Heart right ventricle (tissue), 16 donors: ENCODE measurements around the gene SQOR. TPM values are rescaled to one million over a fixed set of nuclear protein-coding genes. Genes with fewer than 3 reads are reported as not detected.
A peak's percentile ranks its signal among the peaks of the same experiment; 100 is the strongest.

ENCODE experiments used
- ATAC-seq, 8 donors: fragments of 200-7000 bp; cut with Tn5 transposase; one replicate each; pipeline ENCODE4 v1.9.1; 2020; ENCODE audit warnings: mild to moderate bottlenecking in 8 of 8, moderate library complexity in 8 of 8, moderate number of reproducible peaks in 1 of 8
- DNase-seq, 2 donors: peaks; one replicate each; pipeline ENCODE4 v3.0.0-alpha.2; 2020
- H3K27ac ChIP-seq, 10 donors: fragments of 200-600 bp; sonication (generic) in 2 of 10; one replicate each; pipeline versions ENCODE4 v1.5.0 to v1.8.0; 2020 to 2022; ENCODE audit warnings: mild to moderate bottlenecking in 3 of 10
- H3K27me3 ChIP-seq, 7 donors: fragments of 200-600 bp; one replicate each; pipeline ENCODE4 v1.8.0; 2021 to 2022; ENCODE audit warnings: mild to moderate bottlenecking in 2 of 7
- H3K36me3 ChIP-seq, 9 donors: fragments of 200-600 bp; sonication (generic) in 1 of 9; one replicate each; pipeline versions ENCODE4 v1.5.0 to v1.8.0; 2020 to 2022; ENCODE audit warnings: mild to moderate bottlenecking in 2 of 9
- H3K4me1 ChIP-seq, 9 donors: fragments of 200-600 bp; sonication (generic) in 1 of 9; one replicate each; pipeline versions ENCODE4 v1.5.0 to v1.8.0; 2020 to 2022; ENCODE audit warnings: mild to moderate bottlenecking in 4 of 9
- H3K4me3 ChIP-seq, 10 donors: fragments of 200-600 bp; sonication (generic) in 2 of 10; one replicate each; pipeline versions ENCODE4 v1.5.0 to v1.8.0; 2020 to 2022; ENCODE audit warnings: mild to moderate bottlenecking in 7 of 10, moderate library complexity in 2 of 10
- H3K9me3 ChIP-seq, 11 donors: fragments of 200-600 bp in 10 of 11; sonication (generic) in 2 of 11; one replicate each; pipeline versions ENCODE4 v1.5.0 to v1.8.0; 2013 to 2022; ENCODE audit warnings: mild to moderate bottlenecking in 2 of 11, control low read depth in 1 of 11, moderate library complexity in 1 of 11
- WGBS, 2 donors: extraction: QIAGEN DNeasy Blood & Tissue Kit; methylation state at CpG; one replicate each; pipeline ENCODE4 v1.1.7; 2013; ENCODE audit warnings: inconsistent platforms in 1 of 2; 5-methylcytosine and 5-hydroxymethylcytosine counted together
- intact Hi-C, 10 donors: fragments of 100-400 bp; cut with DNase I; formaldehyde crosslinking; loops; one replicate each; pipeline versions ENCODE4 v1.11.1 to v1.14.2; 2022
- polyA plus RNA-seq, 2 donors: library from polyadenylated mRNA; stranded (reverse); fragments of 200-250 nt; gene quantifications; one replicate each; pipeline ENCODE4 v1.2.3, GENCODE V29; 2013
- total RNA-seq, 10 donors: library from RNA; stranded (reverse); fragmentation: NEBNext Ultra II Directional in 3 of 10; extraction: Animal tissue kit (Norgen Biotek cat#: 25700) in 3 of 10; gene quantifications; one replicate each; pipeline versions ENCODE4 v1.2.1 to v1.2.4, GENCODE V29; 2021 to 2023
- TF ChIP-seq, protein P1 (sequence below), 9 donors: fragments of 200-600 bp; sonication (generic) in 2 of 9; IDR thresholded peaks; one replicate each; pipeline versions ENCODE4 v1.5.0 to v1.8.0; 2021 to 2022; ENCODE audit warnings: antibody characterized with exemption in 9 of 9, mild to moderate bottlenecking in 5 of 9, moderate library complexity in 1 of 9
- donor health status: Arrhythmogenic right ventricular cardiomyopathy.
- donor health status: ischemic (EF 13 %, LVEDD 7.1; RV severe dilation, severe dysfunction).
- donor health status: healthy with polysubstance abuse.
- donor health status: DM: no; HTN: yes; CAD: no.
- donor health status: DM: no; HTN: no; CAD: no.
- donor health status: ischemic (EF 25% LVEDD 6.9; RV normal size, moderate dysfunction).
- donor health status: ischemic (EF 25% LVEDD 5.7; RV mildly dilated, moderate dysfunction).
- donor health status: healthy.
- donor health status: DM: yes; HTN: yes; CAD: no.
- donor health status: Ischemic cardiomyopathy.
- donor health status: ischemic (EF 35%, LVEDD 5.7; RV mildly dilated, moderate dysfunction).
- donor health status: nonischemic (EF 11% LVEDD 7.7; RV severe dilation, severe dysfunction).
- donor health status: DM: yes; HTN: yes; CAD: no.
- donor health status: PGD.
- donor health status: ischemic (EF 29% LVEDD 5.4; RV normal size, mild dysfunction).
- donor health status: nonischemic (EF 23%, LVEDD 6.1; RV moderate dilation, normal function).

SQOR gene
- total and polyA plus RNA-seq, 12 donors, result 10.3 to 41.8 (median 17.1) TPM

DNA sequence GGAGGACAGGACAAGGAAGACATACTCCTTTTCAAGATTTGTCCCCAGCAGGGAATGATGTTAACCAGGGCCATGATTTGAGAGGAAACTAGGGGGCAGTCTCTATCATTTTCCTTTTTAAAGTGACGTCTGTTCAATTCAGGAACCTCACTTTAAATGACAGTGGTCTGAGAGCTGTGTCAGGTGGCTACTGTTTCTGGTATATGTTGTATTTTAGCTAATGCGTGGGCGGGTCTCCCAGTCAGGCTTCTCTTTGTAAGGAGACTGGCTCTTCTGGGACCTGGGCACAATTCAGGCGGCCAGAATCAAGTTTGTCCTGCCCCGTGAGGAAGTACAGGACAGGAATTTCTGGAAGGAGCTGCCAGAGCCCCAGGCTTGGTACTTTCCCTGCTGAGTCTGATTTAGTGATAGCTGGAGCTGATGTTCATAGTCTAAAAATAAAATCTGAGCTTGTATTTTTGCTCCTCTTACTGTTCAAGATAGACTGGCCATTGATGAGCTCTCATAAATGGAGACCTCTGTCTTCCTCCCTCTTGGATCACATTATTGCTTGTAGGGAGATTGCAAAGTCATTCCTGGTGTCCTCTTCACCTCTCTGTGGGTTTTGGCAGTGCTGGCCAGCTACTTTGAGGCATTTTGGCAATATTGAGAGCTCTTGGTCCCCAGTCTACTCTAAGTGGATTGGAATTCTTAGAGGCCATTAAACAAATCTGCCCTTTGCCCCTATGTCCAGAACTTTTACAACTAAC lies 25.6 kb downstream of the SQOR start:
- peaks cover 0 to 34% (median 14%) of the 10 kb centered on the region in 9 donors for H3K4me1 ChIP-seq
- H3K9me3 ChIP-seq, result no peaks in the 10 kb centered on the region
- no peaks in the 10 kb centered on the region for H3K27me3 ChIP-seq
- TF ChIP-seq, protein P1, sequence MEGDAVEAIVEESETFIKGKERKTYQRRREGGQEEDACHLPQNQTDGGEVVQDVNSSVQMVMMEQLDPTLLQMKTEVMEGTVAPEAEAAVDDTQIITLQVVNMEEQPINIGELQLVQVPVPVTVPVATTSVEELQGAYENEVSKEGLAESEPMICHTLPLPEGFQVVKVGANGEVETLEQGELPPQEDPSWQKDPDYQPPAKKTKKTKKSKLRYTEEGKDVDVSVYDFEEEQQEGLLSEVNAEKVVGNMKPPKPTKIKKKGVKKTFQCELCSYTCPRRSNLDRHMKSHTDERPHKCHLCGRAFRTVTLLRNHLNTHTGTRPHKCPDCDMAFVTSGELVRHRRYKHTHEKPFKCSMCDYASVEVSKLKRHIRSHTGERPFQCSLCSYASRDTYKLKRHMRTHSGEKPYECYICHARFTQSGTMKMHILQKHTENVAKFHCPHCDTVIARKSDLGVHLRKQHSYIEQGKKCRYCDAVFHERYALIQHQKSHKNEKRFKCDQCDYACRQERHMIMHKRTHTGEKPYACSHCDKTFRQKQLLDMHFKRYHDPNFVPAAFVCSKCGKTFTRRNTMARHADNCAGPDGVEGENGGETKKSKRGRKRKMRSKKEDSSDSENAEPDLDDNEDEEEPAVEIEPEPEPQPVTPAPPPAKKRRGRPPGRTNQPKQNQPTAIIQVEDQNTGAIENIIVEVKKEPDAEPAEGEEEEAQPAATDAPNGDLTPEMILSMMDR (IDR thresholded peaks at IDR 0.05), result peak in 1 of 9 donors; percentile 21
- ATAC-seq (peak in 7 of 8 donors; percentile 33 to 76 (median 49)), DNase-seq (no peak)
- H3K27ac ChIP-seq, result peak overlapping the region in 5 of 10 donors; percentile 4 to 52 (median 43)
- intact Hi-C loops, result no loop called here
- WGBS, 2 donors, result 38 to 53% methylated on average over 5 of the region's 5 CpGs
- H3K4me3 ChIP-seq, result no peak overlapping the region
- H3K36me3 ChIP-seq, result peaks cover 0 to 59% (median 18%) of the 10 kb centered on the region in 9 donors

DNA sequence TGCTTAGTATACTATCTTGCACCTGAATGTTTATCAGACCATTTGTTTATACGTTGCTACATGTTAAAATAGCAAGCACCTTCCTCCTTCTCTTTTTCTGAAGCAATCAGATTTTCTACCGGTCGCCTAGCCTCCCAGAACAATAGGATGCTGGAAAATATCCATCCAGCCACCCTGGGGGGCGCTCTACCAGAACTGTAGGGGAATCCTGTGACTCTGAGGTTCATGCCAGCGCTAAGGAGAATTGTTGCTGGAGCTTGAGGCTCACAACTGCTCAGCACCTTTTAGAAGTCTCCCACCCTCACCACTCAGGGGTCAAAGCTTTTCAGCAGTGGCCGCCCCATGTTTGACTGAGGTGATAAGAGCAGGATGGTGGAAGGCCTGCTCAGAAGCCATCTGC lies 27.5 kb downstream of the SQOR start:
- H3K36me3 ChIP-seq, result peaks cover 0 to 70% (median 18%) of the 10 kb centered on the region in 9 donors
- 77 to 84% methylated on average over 6 of the region's 6 CpGs for WGBS, 2 donors
- intact Hi-C loops, result no loop called here

DNA sequence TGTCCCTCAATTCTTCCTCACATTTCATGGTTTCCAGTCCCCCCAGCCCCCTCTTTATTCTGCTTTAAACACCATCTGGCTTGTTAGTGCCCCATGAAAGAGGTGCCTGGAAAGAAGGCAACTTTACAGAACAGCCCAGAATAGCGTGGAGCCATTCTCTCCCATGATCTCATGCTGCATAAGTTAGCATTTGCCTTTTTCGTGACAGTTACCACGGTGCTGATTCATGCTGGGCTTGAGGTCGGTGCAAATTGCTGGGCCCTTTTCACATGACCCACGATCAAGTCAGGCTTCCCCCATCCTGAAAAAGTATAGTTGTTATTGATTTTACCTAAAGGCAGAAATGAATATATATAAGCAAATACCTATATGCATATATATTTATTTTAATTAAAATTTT lies 29.6 kb downstream of the SQOR start:
- no peak overlapping the region for H3K4me3 ChIP-seq
- TF ChIP-seq, protein P1 (IDR thresholded peaks at IDR 0.05), result no peak
- 60 to 74% methylated on average over 5 of the region's 5 CpGs for WGBS, 2 donors
- no peak overlapping the region for H3K27ac ChIP-seq
- peaks cover 0 to 84% (median 18%) of the 10 kb centered on the region in 9 donors for H3K36me3 ChIP-seq
- ATAC-seq (peak in 2 of 8 donors; percentile 21 to 46), DNase-seq (no peak)
- H3K4me1 ChIP-seq, result peaks cover 0 to 26% (median 11%) of the 10 kb centered on the region in 9 donors
- intact Hi-C loops, result no loop called here
- H3K27me3 ChIP-seq, result no peaks in the 10 kb centered on the region
- H3K9me3 ChIP-seq, result no peaks in the 10 kb centered on the region

More for the DNA sequence above, 27.5 kb downstream of the SQOR start:
- TF ChIP-seq, protein P1 (IDR thresholded peaks at IDR 0.05), result no peak
- no peak overlapping the region for H3K4me3 ChIP-seq
- peaks cover 0 to 32% (median 14%) of the 10 kb centered on the region in 9 donors for H3K4me1 ChIP-seq
- DNase-seq (no peak), ATAC-seq (no peak)
- H3K9me3 ChIP-seq, result no peaks in the 10 kb centered on the region
- H3K27me3 ChIP-seq, result no peaks in the 10 kb centered on the region
- H3K27ac ChIP-seq, result no peak overlapping the region

DNA sequence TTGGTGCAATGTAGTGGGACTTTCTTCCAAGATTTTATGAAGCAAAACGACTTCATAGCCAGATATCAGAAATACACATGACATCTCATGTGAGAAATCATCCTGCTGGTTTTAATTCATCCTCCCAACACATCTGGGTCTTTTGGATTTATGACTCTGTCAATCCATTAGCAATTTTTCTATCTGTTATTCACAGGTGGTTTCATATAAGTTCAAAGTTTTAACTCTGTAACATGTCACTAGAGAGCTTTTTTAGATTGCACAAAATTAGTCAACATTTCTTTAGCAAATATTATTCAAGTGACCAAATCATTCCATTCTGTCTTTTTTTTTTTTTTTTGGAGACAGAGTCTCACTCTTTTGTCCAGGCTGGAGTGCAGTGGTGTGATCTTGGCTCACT lies 30.4 kb downstream of the SQOR start:
- H3K36me3 ChIP-seq, result peaks cover 0 to 85% (median 20%) of the 10 kb centered on the region in 9 donors
- H3K9me3 ChIP-seq, result no peaks in the 10 kb centered on the region
- intact Hi-C loops, result no loop called here
- ATAC-seq, result no peak
- peaks cover 0 to 17% (median 7%) of the 10 kb centered on the region in 9 donors for H3K4me1 ChIP-seq
- H3K27me3 ChIP-seq, result no peaks in the 10 kb centered on the region
- DNase-seq, result no peak
- TF ChIP-seq, protein P1 (IDR thresholded peaks at IDR 0.05), result no peak
- no peak overlapping the region for H3K4me3 ChIP-seq
- 51 to 67% methylated on average over 1 of the region's 1 CpG for WGBS, 2 donors
- H3K27ac ChIP-seq, result no peak overlapping the region
